GM18907 (cell line): ENCODE data around the gene CASQ2.
"Not testable (repeated sequence)": the region's sequence is repeated elsewhere in the genome, so short reads cannot be mapped to it uniquely, and the experiment has no call there.

Experiments used
- ATAC-seq: cut with Tn5 transposase; IDR thresholded peaks from one replicate; pipeline ENCODE4 v1.9.1; 2021; ENCODE audit warnings: mild to moderate bottlenecking, moderate library complexity; ENCODE audit not compliant: unreplicated experiment

CASQ2 gene

DNA sequence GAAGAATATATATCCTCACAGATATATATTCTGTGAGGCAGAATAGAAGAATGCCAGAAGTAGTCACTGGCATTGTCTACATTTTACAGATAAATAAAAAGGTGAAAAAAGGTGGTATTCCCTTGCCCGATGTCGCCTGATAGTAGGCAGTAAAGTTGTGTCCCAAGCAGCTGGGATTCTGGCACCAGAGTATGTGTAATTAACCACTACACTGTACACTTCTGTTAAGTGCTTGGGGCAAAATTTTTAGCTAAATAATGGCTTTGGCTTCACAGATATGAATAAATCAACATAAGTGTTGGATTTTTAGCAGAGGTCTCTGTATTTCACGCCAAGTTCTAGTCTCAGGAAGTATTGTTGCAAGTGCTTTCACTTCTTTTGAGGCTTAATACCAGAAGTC is 13.3 kb upstream of the CASQ2 start:
- no peak for ATAC-seq

DNA sequence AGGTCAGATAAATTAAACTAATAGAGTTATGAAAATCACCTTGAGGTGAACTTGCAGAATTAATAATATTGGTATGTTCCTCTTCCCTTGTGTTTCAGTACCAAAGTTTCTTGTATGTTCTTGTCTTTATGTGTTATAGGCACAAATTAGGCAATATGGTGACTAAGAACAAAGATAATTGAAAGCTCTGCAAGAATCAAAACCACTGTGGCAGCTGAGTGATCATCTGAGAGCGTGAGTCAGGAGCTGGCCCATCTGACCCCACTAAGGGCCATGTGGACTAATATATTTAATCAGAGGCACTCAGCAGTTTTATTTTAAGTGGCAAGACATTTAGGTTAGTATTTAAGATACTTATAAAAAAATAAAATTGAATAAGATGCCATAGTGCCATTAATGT is 12.8 kb upstream of the CASQ2 start:
- ATAC-seq = no peak

DNA sequence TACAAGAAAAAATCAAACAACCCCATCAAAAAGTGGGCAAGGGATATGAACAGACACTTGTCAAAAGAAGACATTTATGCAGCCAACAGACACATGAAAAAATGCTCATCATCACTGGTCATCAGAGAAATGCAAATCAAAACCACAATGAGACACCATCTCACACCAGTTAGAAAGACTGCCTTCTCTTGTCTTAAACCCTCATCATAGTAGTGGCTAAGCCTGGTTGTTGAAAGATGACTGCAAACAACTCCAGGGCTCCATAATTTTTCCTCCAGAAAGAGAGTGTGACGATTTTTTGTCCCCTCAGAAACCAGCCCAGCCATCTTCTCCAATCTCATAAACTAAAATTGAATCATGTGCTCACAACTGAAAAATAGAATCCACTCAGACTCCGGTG is 12.1 kb upstream of the CASQ2 start:
- ATAC-seq = not testable (repeated sequence)

DNA sequence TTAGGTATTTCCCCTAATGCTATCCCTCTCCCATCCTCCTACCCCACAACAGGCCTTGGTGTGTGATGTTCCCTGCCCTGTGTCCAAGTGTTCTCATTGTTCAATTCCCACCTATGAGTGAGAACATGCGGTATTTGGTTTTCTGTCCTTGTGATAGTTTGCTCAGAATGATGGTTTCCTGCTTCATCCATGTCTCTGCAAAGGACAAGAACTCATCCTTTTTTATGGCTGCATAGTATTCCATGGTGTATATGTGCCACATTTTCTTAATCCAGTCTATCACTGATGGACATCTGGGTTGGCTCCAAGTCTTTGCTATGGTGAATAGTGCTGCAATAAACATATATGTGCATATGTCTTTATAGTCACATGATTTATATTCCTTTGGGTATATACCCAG is 10.6 kb upstream of the CASQ2 start:
- ATAC-seq = not testable (repeated sequence)

DNA sequence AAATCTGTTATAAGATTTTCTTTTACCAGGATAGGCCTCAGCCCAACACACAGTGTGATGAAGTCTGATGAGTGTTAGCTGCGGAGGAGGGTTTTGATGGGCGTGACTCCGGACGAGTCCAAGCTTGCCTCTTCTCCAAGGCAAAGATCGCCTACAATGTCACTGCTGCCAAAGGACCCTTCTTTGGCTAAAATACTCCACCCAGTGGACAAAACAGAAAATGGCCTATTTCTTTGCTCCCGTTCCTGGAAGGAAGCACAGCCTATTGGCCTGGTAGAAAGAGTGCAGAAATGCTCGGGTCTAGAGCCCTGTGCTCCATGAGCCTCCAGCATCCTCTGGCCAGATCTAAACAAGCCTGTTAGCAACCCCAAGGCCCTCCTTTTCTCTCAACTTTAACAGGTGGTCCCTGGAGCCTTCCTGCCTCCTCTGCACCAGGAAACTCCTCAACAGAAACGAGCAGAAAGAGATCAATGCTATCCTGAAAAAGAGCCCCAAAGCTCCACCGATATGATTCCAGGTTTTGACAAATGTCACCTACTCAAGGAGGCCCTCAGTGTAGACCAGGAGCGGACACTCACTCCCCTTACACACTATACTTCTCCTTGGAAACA is 3.4 kb upstream of the CASQ2 start:
- ATAC-seq = peak; percentile 94

DNA sequence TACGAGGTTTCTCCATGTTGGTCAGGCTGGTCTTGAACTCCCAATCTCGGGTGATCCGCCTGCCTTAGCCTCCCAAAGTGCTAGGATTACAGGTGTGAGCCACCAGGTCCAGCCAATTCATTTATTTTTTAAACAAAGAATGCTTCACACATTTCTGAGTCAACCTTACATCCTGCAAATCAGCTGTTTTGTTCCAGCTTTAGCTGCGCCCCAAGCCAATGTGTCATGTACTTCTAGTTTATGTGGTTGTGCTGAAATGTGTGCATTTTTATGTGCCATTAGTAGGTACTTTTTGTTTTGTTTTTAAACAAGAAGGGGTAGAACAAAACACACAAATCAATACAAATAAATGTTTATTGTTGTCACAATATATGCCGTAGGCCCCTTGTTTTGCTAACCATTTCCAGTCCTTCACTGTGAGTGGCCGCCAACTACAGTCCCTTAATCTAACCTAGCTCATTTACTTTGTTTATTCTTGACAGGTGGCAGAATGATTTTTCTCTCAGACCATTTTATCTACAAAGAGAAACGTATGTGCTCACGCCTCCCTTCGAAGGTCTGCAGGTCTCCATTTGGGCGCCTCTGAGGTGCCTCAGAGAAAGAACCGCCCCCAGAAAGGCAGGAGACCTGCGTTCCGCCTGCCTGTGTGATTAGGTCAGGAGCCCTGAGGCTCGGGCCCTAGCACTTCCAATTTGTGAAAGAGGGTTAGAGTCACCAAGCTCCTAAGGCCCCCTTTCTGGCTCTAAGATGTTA is 2.8 kb upstream of the CASQ2 start:
- peak; percentile 31 for ATAC-seq

DNA sequence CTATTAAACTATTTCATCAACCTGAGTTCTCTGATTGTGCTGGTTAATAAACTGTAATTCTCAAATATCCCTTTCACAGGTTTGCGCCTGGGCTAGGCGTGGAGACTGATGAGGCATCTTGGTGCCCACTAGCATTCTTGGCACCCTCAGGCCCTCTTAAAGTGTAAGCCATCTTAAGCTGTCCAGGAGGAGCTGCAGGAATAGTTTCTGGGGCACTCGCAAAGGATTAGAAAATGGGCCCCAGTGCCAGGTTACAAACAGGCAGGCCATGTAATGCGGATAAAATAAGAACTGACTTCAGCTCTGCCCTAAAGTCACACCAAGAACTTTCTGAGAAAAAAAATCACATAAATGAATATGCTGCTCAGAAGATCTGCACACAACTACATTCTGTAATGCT is 1.1 kb downstream of the CASQ2 start:
- ATAC-seq = no peak

DNA sequence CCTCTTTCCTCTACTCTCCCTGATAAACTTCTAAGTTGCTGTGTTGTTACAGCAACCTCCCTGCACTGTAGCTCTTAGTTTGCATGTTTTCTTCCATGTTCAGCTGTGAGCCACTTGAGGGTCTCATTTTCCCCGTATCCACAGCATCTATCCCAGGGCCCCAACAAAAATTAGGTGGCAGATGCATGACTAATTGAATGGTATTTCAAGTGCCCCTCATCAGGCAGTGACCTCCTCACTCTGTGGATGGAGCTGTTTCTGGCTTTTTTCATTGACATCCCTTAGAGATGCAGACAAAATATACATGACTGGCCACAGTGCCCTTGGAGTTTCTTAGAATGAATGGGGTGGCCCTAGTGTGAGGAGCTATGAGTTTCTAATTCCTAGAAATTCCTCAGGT is 3.4 kb downstream of the CASQ2 start:
- no peak for ATAC-seq

DNA sequence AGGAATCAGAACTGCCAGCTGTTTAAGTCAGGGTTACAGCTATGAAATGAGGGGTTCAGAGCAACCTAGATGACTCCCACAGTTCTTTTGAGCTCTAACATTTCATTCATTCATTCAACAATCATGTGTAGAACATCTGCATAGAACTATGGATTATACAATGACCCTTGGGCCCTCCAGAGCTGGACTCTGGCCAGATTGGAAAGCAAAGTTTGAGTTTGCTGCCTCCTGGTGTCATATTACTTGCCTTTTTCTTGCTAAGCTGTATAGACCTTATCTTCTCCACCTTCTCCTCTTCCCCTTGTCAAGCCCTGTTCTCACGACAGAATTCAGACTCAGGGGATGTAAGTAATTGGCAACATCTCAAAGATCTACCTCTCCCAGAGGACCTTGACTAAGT is 4.0 kb downstream of the CASQ2 start:
- ATAC-seq = no peak

DNA sequence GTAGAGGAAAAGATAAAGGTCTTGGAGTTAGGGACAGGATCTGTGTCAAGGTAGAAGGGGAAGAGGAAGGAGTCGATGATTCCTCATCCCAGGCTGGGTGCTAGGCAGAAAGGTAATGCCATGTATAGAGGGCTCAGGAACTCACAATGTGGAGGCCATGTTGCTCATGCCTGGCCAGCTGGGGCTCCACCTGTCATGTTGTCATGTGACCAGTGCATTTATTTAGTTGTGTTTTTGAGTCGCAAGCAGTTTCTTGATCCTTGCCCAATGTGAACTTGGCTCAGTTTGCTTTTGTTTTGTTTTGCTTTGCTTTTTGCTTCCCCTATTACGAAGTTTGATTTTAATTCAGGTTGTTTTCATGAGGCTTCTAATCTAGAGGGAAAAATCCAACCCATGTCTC is 5.7 kb downstream of the CASQ2 start:
- no peak for ATAC-seq

DNA sequence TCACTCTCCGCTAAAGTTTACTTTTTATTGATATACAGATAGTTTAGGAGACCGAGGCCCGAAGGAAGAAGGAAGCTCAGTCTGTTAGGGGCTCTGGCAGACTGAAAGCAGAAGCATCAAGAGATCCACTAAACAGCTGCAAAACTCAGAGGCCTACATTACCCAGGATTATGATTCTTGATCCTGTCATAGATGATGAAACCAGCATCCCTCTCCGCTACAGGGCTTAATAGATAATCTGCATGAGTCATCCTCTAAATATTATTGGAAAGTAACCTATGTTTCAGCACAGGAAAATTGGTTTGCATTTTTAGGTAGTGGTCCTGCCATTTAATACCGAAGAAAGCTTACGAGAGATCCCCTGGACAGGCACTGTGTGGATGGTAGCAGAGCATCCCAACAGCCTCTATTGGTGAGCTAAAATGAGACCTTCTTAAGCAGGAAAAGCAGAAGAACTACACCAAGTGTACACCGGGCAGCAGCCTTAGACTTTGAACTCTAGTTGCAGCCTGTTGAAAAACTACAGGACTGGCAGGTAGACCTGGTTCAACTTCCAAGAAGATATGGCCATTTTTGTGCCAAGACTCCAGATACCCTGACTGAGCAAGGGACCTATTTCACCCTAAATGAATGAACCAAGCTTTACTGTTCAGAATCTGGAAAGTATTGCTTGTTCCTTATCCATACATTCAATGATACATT is 6.8 kb downstream of the CASQ2 start:
- ATAC-seq = no peak

DNA sequence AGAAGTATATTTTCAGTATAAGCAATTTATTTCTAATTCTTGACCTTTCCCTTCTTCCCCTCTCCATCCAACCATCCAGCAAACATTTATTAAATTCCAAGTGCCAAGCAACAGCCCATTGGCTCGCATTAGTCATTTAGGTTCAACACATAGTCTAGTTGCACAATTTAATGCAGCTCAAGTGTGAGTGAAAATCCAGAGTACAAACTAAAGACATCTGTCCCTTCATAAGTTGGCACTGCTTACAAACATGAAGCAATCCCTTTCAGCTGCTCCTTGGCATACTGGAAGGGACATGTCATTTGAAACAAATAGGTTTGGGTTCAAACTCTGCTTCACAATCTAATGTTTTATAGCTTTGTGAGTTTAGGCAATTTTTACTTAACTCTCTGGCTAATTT is 10.7 kb downstream of the CASQ2 start:
- no peak for ATAC-seq

DNA sequence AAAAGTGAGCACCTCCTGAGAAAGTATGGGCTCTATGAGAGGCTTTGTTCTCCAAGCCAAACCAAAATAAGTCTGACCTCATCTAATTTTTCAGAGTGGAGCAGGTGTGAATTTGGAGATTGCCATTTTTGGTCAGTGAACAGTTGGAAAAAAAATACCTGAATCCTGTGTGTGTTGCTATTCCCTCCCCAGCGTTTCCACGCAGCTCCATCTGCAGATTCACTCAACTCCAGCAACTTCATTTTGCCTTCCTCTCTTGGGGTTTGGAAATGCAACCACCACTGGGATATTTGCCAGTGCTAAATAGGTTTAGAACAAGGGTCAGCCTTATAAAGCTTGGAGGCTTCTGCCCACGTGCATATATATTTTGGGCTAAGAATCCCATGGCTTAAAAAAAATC is 11.2 kb downstream of the CASQ2 start:
- ATAC-seq = no peak

DNA sequence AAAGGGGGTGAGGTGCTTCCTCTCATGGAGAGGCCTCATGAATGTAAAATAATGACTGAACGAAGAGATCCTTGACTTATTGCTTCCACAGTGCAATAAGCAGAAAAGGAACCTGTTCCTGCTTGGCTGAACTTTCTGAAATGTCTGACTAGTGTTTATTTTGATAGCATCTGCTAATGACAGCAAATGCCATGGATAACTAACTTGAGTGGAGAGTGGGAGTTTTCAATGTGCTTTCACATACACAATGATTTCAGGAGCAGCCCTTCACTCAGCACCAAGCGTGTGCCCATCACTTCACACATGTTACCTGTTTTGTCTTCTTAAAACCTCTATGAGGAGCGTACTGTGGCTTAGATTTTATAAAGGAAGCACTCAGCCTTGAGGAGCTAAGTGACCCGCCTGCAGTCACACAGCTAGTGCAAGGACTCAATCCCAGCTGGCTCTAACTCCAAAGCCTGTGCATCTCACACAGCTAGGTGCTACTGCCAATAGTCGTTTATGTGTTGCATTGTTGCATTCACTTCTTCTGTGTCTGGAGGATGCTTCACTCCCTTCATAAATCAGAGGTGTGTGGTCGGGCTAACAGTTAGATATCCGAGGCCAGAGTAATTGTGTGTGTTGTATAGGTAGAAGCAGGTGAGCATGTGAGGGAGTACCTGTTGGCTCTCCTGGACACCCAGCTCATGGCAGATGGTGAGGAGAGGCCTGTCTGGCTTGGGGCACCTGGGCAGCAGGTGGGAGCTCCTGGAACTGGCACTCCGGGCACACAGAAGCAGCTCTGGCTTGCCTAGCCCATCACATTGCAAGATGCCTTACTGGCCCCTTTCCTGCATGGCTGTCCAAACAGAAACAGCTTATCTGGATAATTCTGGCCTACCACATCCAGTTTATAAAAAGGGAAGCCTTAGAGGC is 12.8 kb downstream of the CASQ2 start:
- no peak for ATAC-seq

DNA sequence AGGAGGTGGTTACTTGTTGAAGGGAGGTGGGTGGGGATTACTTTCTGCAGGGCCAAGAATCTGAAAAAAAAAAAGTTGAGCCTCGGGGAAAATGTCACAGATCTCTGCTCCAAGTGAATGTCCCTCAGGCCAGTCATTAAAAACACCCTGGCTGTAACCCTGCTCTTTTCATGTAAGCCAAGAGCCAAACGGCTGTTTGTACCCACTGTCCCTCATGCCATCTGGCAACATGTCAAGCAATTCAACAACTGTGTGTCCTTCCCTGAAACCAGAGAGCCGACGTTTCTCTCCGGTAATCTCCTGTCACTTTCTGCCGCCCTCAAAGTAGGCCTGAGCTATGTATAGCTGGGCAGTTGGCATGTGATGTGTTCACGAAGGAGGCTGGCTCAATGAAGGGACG is 14.7 kb downstream of the CASQ2 start:
- ATAC-seq = no peak

DNA sequence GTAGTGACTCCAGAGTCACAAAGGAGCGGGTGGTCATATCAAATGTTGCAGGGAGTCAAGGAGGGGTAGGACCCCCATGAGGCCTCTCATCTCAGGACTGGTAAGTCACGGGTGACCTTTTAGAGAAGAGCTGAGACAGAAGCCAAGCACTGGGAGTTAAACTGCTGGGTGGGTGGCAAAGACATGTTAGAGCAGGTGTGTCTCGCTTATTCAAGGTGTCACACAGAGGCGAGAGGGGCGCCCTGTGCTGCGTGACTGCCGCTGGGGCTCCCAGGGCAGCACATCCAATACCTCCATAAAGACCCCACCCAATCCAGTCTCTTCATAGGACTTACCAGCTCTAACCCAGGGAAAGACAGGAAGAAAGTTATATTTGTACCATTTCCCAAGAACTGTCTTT is 15.2 kb downstream of the CASQ2 start:
- ATAC-seq = no peak

DNA sequence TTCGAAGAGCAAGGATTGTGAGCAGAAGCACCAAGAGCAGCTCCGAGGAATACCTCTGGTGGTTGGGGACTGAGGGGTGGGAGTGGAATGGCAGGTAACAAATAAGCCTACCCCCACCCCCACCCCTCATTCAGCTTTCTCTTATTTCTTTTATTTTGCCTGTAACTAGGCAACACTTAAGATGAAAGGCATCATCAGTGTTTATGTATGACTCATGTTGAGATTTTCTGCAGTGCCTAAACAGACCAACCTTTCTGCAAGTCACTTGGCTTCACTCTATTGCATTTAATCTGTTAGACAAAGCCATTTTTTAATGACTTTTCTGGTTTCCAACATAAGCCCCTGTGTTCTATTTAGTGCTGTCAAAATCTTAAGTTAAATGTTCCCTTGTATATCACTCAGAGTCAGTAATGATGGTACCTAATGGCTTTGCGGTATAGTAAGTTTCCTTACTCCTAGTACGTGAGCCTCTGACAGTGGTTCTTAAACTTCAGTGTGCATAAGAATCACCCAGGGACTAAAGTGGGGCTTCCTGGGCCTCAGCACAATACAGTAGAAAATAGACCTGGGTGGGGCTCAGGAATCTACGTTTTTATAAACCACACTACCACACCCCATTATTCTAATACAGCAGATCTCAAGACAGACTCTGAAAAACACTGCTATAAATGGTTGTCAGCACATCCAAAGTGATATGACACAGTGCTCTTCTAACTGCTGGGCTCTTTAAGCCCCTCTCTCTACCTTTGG is 19.9 kb downstream of the CASQ2 start:
- no peak for ATAC-seq

DNA sequence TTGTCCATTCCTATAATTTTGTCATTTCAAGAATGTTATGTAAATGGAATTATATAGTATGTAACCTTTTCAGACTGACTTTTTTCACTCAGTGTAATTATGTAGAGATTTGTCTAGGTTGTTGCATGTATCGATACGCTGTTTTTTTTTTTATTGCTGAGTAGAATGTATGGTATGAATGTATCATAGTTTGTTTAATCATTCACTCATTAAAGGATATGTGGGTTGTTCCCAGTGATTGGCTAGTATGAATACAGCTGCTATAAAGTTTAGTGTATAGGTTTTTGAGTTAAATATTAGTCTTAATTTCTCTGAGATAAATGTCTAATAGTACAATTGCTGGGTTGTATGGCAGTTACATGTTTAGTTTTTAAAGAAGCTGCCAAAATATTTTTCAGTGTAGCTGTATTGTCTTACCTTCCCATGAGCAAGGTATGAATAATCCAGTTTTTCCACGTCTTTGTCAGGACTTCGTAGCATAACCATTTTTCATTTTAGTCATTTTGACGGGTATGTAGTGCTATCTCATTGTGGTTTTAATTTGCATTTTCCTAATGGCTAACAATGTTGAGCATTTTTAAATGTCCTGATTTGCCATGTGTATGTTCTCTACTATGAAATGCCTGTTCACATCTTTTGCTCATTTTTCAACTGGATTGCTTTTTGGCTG is 22.4 kb downstream of the CASQ2 start:
- no peak for ATAC-seq

DNA sequence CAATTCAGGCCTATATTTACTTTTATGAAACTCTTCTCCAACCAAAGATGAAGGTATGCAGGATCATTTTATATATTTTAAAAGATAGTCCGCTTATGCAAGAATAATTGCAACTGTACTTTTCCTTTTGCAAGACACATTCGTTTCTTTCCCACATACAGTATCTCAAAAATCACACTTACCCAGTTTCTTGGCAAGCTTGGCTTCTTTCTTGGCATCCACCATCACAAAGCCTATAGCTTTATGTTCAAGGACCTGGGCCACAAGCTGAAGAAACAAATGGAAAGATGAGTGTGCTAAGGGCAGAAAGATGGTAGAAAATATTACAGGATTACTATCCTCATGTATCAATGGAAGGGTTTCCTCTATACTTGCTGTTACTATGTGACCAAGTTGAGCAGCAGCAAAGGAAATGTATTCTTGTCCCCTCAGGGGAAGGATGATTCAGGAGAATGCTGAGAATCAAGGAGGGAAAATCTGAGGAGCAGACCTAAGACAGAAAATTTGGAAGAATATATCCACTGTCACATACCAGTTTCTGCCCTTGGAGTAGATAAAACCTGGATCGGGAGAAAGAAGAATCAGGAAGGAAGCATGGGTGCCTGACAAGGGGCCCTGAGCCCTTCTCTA is 23.8 kb downstream of the CASQ2 start:
- no peak for ATAC-seq

DNA sequence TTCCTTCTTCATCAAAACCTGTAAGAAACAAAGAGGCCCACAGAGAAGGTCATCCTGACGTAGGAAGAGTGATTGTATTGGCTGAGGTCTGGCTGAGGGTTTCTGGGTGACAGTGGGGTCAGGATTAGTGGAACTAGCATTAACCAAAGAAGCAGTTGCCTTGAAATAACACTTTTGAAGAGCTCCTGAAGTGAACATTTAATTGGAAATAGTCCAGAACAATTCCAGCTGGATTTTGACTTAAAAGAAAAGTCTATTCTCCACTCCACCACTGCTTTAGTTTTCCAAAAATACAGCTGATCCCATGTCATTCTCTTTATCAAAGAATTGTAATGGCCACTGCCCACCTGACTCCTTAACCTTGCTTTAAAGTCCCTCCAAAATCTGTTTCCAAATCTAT is 27.7 kb downstream of the CASQ2 start:
- no peak for ATAC-seq
